ENCODE results near the gene IL37.
"Not testable (repeated sequence)": the region's sequence is repeated elsewhere in the genome, so short reads cannot be mapped to it uniquely, and the experiment has no call there.

The IL37 gene

DNA sequence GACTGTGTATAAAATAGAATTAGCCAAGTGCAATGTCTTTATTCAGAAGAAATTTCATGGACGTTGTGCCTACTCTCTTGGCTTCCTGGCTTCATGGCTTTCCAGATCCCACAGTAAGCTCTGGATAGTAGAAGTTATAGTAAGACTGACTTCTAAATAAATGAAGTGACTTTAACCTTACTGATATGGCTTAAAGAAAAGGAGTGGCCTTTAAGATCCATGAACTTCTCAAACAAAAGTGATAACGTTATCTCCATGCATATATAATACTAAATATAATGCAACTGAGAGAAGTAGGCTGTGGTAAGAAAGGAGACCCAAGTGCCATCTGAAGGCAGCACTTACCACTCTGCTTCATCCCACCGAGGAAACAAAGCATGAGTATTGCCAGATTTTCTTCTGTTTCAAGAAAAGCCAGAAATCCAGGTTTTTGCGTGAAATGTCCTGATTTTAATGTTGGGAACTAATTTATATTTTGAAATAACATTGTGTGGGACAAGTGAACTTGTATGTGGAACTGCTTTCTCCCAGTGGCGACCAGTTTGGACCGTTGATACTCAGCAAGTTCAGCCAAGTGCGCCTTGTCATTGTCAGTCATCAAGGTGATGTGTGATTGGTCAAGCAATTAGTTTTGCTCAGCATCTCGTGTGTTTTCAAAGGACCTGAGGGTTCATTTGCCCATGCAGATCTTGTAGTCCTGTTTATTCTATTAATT lies 13.9 kb upstream of the IL37 start:
- no peak overlapping the region for H3K18ac ChIP-seq (ENCODE audit: low read length)
- no CpG with 5 or more reads among the region's 8 CpGs for WGBS (ENCODE audit: extremely low coverage, insufficient coverage, low lambda C conversion rate)

DNA sequence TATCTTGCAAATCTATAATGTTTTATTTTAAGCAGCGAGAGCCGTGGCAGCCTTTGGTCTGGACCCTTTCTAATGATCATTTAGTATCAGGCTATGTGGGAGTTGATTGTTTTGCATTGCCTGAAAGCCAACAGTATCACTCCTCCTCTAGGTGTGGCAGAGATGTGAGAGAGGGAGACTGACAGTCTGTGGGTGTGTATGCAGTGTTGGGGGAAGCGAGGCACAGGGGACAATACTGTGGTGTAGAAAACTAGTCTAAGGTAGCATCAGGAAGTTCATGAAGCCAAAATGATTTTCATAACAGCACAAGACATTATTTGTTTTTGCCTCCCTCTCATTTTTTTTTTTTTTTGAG lies 13.4 kb upstream of the IL37 start:
- Histone ChIP-seq H2BK15ac (replicated peaks; ENCODE audit: low read depth) (no peak overlapping the region), H3K18ac (ENCODE audit: low read length) (no peak overlapping the region), H3K4me2 (ENCODE audit: low read length) (no peak overlapping the region), H2BK120ac (ENCODE audit: low read depth, low read length) (no peak overlapping the region), H3K4ac (ENCODE audit: low read depth, low read length) (no peak overlapping the region), H3K23ac (ENCODE audit: low read length) (no peak overlapping the region), H3K79me1 (ENCODE audit: low read length) (no peaks in the 10 kb centered on the region), H3K36me3 (ENCODE audit: control insufficient read depth, insufficient read depth, low read length) (no peaks in the 10 kb centered on the region), H3K9ac (ENCODE audit: low read length) (no peak overlapping the region), H2BK5ac (ENCODE audit: low read length) (no peak overlapping the region), H3K27ac (ENCODE audit: low read depth, low read length) (no peak overlapping the region), H2AK5ac (ENCODE audit: low read length) (no peak overlapping the region), H3K56ac (ENCODE audit: low read length) (no peak overlapping the region), H4K5ac (ENCODE audit: low read length) (no peak overlapping the region), H3K79me2 (ENCODE audit: control insufficient read depth, insufficient read depth, low read length) (no peaks in the 10 kb centered on the region), H3K27me3 (ENCODE audit: insufficient read depth, low read length, poor library complexity) (no peaks in the 10 kb centered on the region), H4K8ac (ENCODE audit: low read depth, low read length) (no peak overlapping the region), H3K4me3 (ENCODE audit: low read length) (no peak overlapping the region), H3K4me1 (ENCODE audit: control insufficient read depth, low read depth, low read length) (no peaks in the 10 kb centered on the region)
- no peak for DNase-seq
- WGBS (ENCODE audit: extremely low coverage, insufficient coverage, low lambda C conversion rate): no CpG with 5 or more reads among the region's 3 CpGs

More for the DNA sequence above, 13.9 kb upstream of the IL37 start:
- Histone ChIP-seq H2BK120ac (ENCODE audit: low read depth, low read length) (no peak overlapping the region), H3K27me3 (ENCODE audit: insufficient read depth, low read length, poor library complexity) (no peaks in the 10 kb centered on the region), H3K79me2 (ENCODE audit: control insufficient read depth, insufficient read depth, low read length) (no peaks in the 10 kb centered on the region), H3K4me3 (ENCODE audit: low read length) (no peak overlapping the region), H2AK5ac (ENCODE audit: low read length) (no peak overlapping the region), H3K4ac (ENCODE audit: low read depth, low read length) (no peak overlapping the region), H3K4me2 (ENCODE audit: low read length) (no peak overlapping the region), H2BK15ac (replicated peaks; ENCODE audit: low read depth) (no peak overlapping the region), H3K9ac (ENCODE audit: low read length) (no peak overlapping the region), H3K4me1 (ENCODE audit: control insufficient read depth, low read depth, low read length) (no peaks in the 10 kb centered on the region), H3K79me1 (ENCODE audit: low read length) (no peaks in the 10 kb centered on the region), H3K56ac (ENCODE audit: low read length) (no peak overlapping the region), H3K27ac (ENCODE audit: low read depth, low read length) (no peak overlapping the region), H2BK5ac (ENCODE audit: low read length) (no peak overlapping the region), H4K5ac (ENCODE audit: low read length) (no peak overlapping the region), H4K8ac (ENCODE audit: low read depth, low read length) (no peak overlapping the region), H3K23ac (ENCODE audit: low read length) (no peak overlapping the region), H3K36me3 (ENCODE audit: control insufficient read depth, insufficient read depth, low read length) (no peaks in the 10 kb centered on the region)
- no peak for DNase-seq

DNA sequence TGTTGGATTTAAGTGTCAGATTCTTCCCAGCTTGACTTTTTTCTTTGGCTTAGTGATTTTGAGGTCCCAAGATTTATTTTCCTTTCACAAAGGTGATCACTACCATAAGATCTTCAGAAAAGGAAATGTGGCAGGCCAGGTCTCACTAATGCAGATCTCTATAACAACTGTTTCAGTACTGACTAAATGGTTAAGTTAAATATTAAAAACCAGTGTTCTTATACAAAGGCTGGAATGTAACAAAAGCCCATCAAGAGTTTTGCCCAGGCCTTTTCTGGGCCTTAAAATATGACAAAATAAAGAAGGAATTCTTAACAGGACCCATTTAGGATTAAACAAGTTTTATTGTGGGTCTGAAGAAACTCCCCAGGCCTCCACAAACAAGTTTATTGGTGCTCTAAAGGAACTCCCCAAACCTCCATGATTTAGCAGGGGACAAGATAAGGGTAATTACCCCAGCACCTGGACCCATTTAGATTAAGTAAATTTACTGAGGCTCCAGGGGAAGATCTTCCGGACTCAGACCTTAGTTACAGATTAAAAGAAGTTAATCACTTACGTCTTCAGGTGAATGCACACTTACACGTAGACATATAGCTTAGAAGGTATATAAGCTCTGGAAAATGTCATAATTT lies 9.4 kb upstream of the IL37 start:
- not testable (repeated sequence) for H3K4ac ChIP-seq (ENCODE audit: low read depth, low read length); DNase-seq; H3K56ac ChIP-seq (ENCODE audit: low read length); H3K18ac ChIP-seq (ENCODE audit: low read length); H4K8ac ChIP-seq (ENCODE audit: low read depth, low read length); H3K27me3 ChIP-seq (ENCODE audit: insufficient read depth, low read length, poor library complexity); H2BK120ac ChIP-seq (ENCODE audit: low read depth, low read length); H3K4me3 ChIP-seq (ENCODE audit: low read length); H3K36me3 ChIP-seq (ENCODE audit: control insufficient read depth, insufficient read depth, low read length); H4K5ac ChIP-seq (ENCODE audit: low read length); H3K23ac ChIP-seq (ENCODE audit: low read length); H3K79me2 ChIP-seq (ENCODE audit: control insufficient read depth, insufficient read depth, low read length); H2AK5ac ChIP-seq (ENCODE audit: low read length); H2BK15ac ChIP-seq (replicated peaks; ENCODE audit: low read depth); H2BK5ac ChIP-seq (ENCODE audit: low read length); H3K79me1 ChIP-seq (ENCODE audit: low read length); H3K27ac ChIP-seq (ENCODE audit: low read depth, low read length); H3K9ac ChIP-seq (ENCODE audit: low read length); H3K4me1 ChIP-seq (ENCODE audit: control insufficient read depth, low read depth, low read length); H3K4me2 ChIP-seq (ENCODE audit: low read length)
- WGBS (ENCODE audit: extremely low coverage, insufficient coverage, low lambda C conversion rate): no CpG with 5 or more reads among the region's 3 CpGs

DNA sequence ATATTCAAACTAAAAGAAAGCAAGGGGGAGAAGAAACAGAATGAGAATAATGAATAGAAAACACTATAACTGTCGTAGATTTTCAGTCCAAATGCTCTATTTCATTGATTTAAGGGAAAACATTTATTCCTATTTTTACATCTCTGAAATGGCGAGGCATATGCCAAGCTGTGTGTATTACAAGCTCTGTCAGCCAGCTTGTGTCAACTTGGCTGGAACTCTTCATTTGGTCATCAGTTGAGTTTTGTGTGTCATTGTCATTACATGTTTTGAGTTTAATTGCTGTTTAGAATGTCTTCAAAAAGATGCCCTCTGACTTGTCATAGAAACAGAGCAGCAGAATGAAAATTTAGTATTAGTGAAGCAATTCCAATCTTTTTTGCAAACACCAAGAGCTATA lies 8.1 kb upstream of the IL37 start:
- Histone ChIP-seq H3K4me1 (ENCODE audit: control insufficient read depth, low read depth, low read length) (no peaks in the 10 kb centered on the region), H4K8ac (ENCODE audit: low read depth, low read length) (no peak overlapping the region), H2AK5ac (ENCODE audit: low read length) (no peak overlapping the region), H3K23ac (ENCODE audit: low read length) (no peak overlapping the region), H3K4me3 (ENCODE audit: low read length) (no peak overlapping the region), H3K18ac (ENCODE audit: low read length) (no peak overlapping the region), H3K4me2 (ENCODE audit: low read length) (no peak overlapping the region), H3K27ac (ENCODE audit: low read depth, low read length) (no peak overlapping the region), H2BK5ac (ENCODE audit: low read length) (no peak overlapping the region), H3K9ac (ENCODE audit: low read length) (no peak overlapping the region), H2BK15ac (replicated peaks; ENCODE audit: low read depth) (no peak overlapping the region), H3K56ac (ENCODE audit: low read length) (no peak overlapping the region), H3K79me2 (ENCODE audit: control insufficient read depth, insufficient read depth, low read length) (no peaks in the 10 kb centered on the region), H4K5ac (ENCODE audit: low read length) (no peak overlapping the region), H3K27me3 (ENCODE audit: insufficient read depth, low read length, poor library complexity) (no peaks in the 10 kb centered on the region), H3K79me1 (ENCODE audit: low read length) (no peaks in the 10 kb centered on the region), H3K4ac (ENCODE audit: low read depth, low read length) (no peak overlapping the region), H3K36me3 (ENCODE audit: control insufficient read depth, insufficient read depth, low read length) (no peaks in the 10 kb centered on the region), H2BK120ac (ENCODE audit: low read depth, low read length) (no peak overlapping the region)
- no peak for DNase-seq
- no CpG with 5 or more reads among the region's 2 CpGs for WGBS (ENCODE audit: extremely low coverage, insufficient coverage, low lambda C conversion rate)

DNA sequence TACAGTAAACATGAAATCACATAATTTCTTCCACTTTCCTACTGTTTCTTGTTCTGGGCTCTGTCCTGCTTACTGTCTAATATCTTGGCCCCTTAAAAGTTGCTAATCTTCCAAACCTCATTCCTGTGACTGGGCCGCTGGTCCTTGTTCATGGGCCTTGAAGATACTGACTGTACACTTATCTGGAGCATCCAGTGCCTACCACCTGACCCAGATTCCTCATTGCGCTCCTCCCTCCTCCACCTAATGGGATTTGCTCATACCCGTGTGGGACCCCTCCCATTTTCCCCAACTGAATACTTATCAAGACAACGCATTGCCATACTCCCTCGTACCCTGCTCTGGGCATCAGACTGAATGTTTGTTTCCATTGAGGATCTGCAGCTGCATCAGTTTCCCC lies 6.1 kb upstream of the IL37 start:
- Histone ChIP-seq H3K4me2 (ENCODE audit: low read length) (no peak overlapping the region), H3K27ac (ENCODE audit: low read depth, low read length) (no peak overlapping the region), H3K4me1 (ENCODE audit: control insufficient read depth, low read depth, low read length) (no peaks in the 10 kb centered on the region), H3K9ac (ENCODE audit: low read length) (no peak overlapping the region), H3K18ac (ENCODE audit: low read length) (no peak overlapping the region), H4K8ac (ENCODE audit: low read depth, low read length) (no peak overlapping the region), H4K5ac (ENCODE audit: low read length) (no peak overlapping the region), H3K79me1 (ENCODE audit: low read length) (no peaks in the 10 kb centered on the region), H3K4me3 (ENCODE audit: low read length) (no peak overlapping the region), H2BK120ac (ENCODE audit: low read depth, low read length) (no peak overlapping the region), H3K56ac (ENCODE audit: low read length) (no peak overlapping the region), H3K27me3 (ENCODE audit: insufficient read depth, low read length, poor library complexity) (no peaks in the 10 kb centered on the region), H2BK5ac (ENCODE audit: low read length) (no peak overlapping the region), H2AK5ac (ENCODE audit: low read length) (no peak overlapping the region), H3K4ac (ENCODE audit: low read depth, low read length) (no peak overlapping the region), H2BK15ac (replicated peaks; ENCODE audit: low read depth) (no peak overlapping the region), H3K36me3 (ENCODE audit: control insufficient read depth, insufficient read depth, low read length) (no peaks in the 10 kb centered on the region), H3K23ac (ENCODE audit: low read length) (no peak overlapping the region), H3K79me2 (ENCODE audit: control insufficient read depth, insufficient read depth, low read length) (no peaks in the 10 kb centered on the region)
- DNase-seq: no peak
- no CpG with 5 or more reads among the region's 5 CpGs for WGBS (ENCODE audit: extremely low coverage, insufficient coverage, low lambda C conversion rate)

DNA sequence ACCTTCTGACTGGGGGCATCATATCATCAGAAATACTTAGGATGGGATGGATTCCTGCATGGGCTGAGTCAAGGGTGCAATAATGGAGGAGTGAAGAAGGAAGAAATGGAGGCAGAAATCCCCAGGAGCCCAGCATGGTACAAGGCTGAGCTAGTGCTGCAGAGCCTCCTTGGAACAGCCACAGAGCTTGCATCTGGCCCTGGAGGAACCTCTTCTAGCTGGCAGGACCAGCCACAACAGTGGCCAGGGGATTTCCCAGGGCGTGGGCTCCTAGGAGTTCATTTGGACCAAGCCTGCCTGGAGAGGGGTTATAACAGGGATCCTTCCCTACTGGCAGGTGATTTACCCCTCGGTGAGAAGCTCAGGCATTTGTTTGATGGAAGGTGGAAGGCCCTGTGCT lies 4.7 kb upstream of the IL37 start:
- WGBS (ENCODE audit: extremely low coverage, insufficient coverage, low lambda C conversion rate): no CpG with 5 or more reads among the region's 2 CpGs
- no peak overlapping the region for H4K8ac ChIP-seq (ENCODE audit: low read depth, low read length)
- H3K79me2 ChIP-seq (ENCODE audit: control insufficient read depth, insufficient read depth, low read length): no peaks in the 10 kb centered on the region
- H3K4ac ChIP-seq (ENCODE audit: low read depth, low read length): no peak overlapping the region
- H3K9ac ChIP-seq (ENCODE audit: low read length): no peak overlapping the region
- no peak for DNase-seq
- H3K36me3 ChIP-seq (ENCODE audit: control insufficient read depth, insufficient read depth, low read length): no peaks in the 10 kb centered on the region
- H3K4me2 ChIP-seq (ENCODE audit: low read length): no peak overlapping the region
- H2BK120ac ChIP-seq (ENCODE audit: low read depth, low read length): no peak overlapping the region
- H3K56ac ChIP-seq (ENCODE audit: low read length): no peak overlapping the region
- no peak overlapping the region for H3K23ac ChIP-seq (ENCODE audit: low read length)
- no peaks in the 10 kb centered on the region for H3K27me3 ChIP-seq (ENCODE audit: insufficient read depth, low read length, poor library complexity)
- H3K4me3 ChIP-seq (ENCODE audit: low read length): no peak overlapping the region
- H3K27ac ChIP-seq (ENCODE audit: low read depth, low read length): no peak overlapping the region
- H4K5ac ChIP-seq (ENCODE audit: low read length): no peak overlapping the region
- H2BK15ac ChIP-seq (replicated peaks; ENCODE audit: low read depth): no peak overlapping the region
- H2AK5ac ChIP-seq (ENCODE audit: low read length): no peak overlapping the region
- H3K18ac ChIP-seq (ENCODE audit: low read length): no peak overlapping the region
- H2BK5ac ChIP-seq (ENCODE audit: low read length): no peak overlapping the region
- no peaks in the 10 kb centered on the region for H3K4me1 ChIP-seq (ENCODE audit: control insufficient read depth, low read depth, low read length)
- H3K79me1 ChIP-seq (ENCODE audit: low read length): no peaks in the 10 kb centered on the region

Measured in mesendoderm (in vitro differentiated cells).